Mucosa of stomach (tissue), 1 donor: Measurements from ENCODE around the gene CTIF.

Source experiments
- H3K27me3 ChIP-seq: one replicate; pipeline ENCODE4 v1.7.0; 2013; ENCODE audit warnings: mild to moderate bottlenecking, low read length; ENCODE audit not compliant: control insufficient read depth, insufficient read depth
- H3K36me3 ChIP-seq: one replicate; pipeline ENCODE4 v1.7.0; 2013; ENCODE audit warnings: low read length; ENCODE audit not compliant: control insufficient read depth, insufficient read depth
- H3K4me1 ChIP-seq: one replicate; pipeline ENCODE4 v1.7.0; 2013; ENCODE audit warnings: mild to moderate bottlenecking, low read length; ENCODE audit not compliant: control insufficient read depth, insufficient read depth
- H3K4me3 ChIP-seq: one replicate; pipeline ENCODE4 v1.7.0; 2013; ENCODE audit warnings: low read length
- H3K9ac ChIP-seq: one replicate; pipeline ENCODE4 v1.7.0; 2013; ENCODE audit warnings: mild to moderate bottlenecking, low read length, moderate library complexity
- H3K9me3 ChIP-seq: one replicate; pipeline ENCODE4 v1.7.0; 2013; ENCODE audit warnings: mild to moderate bottlenecking, low read length, moderate library complexity; ENCODE audit not compliant: control insufficient read depth
- donor health status: Pancreatic carcinoma.

CTIF gene

DNA sequence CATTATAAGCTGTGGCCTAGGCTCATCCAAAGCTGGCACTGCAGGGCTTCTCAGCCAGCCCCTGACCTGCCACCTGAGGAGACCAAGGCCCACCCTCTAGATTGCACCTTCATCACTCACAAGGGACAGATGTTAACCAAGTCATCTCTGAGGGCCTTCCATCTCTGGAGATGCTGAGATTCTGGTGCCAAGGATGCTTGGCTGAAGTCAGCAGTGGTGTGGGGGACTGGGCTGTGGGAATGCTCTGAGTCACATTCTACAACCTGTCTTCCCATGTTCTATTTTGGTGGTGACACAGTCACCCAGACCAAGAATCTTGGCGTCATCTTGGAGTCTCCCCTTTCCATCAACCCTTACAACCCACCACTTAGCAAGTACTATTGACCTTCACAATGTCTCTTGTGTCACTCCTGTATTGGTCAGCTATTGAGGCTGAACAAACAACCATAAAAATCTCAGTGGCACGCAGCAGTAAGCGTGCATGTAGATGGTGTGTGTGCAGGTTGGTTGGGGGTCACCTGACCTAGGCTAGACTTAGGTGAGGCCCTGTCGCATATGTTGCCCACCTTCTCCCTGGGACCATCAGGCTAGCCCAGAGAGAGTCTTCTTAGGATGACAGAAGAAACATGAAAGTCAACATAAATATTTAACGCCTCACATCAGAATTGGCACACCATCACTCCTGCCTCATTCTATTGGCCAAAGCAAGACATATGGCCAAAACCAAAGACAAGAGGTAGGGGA lies 276.9 kb downstream of the CTIF start:
- peaks cover 17% of the 10 kb centered on the region for H3K4me1 ChIP-seq
- peaks cover 3% of the 10 kb centered on the region for H3K36me3 ChIP-seq
- no peaks in the 10 kb centered on the region for H3K27me3 ChIP-seq
- no peaks in the 10 kb centered on the region for H3K9me3 ChIP-seq
- H3K9ac ChIP-seq: no peak overlapping the region
- no peak overlapping the region for H3K4me3 ChIP-seq

DNA sequence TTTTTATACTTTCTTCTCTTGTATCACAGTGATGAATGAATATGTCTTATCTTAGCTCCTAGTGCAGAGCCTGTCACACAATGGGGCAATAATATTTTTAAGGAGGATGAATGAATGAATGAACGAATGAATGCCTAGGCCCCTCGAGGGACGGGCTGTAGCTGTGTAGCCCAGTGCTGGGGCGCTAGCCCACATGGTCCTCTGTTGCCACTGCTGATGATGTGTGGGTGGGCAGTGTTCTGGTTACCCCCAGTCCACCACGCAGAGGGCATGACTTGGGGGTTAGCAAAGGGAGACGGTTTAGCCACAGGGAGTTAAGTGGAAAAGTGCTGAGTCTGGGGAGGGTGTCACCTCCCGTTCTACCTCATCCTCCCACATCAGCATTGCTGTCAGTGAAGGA lies 277.7 kb downstream of the CTIF start:
- Histone ChIP-seq H3K4me3 (no peak overlapping the region), H3K9ac (no peak overlapping the region), H3K36me3 (peaks cover 3% of the 10 kb centered on the region), H3K4me1 (peaks cover 17% of the 10 kb centered on the region), H3K27me3 (no peaks in the 10 kb centered on the region), H3K9me3 (no peaks in the 10 kb centered on the region)

DNA sequence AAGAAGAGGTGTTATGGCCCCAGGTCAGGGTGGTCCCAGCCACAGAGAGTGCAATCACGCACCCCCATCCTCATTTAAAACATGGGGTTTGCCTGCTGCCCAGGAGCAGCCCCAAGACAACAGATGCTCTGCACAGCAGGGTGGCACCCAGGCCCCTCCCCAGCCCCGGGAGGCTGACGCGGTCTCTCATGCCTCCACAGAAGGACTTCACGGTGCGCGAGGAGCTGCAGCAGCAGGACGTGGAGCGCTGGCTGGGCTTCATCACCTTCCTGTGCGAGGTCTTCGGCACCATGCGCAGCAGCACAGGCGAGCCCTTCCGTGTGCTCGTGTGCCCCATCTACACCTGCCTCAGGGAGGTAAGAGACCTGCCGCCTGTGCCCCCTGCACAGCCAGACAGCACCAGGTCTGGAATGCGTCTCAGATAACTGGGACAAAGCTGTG lies 278.2 kb downstream of the CTIF start:
- no peaks in the 10 kb centered on the region for H3K9me3 ChIP-seq
- H3K27me3 ChIP-seq: no peaks in the 10 kb centered on the region
- H3K9ac ChIP-seq: no peak overlapping the region
- H3K4me1 ChIP-seq: peaks cover 17% of the 10 kb centered on the region
- peaks cover 3% of the 10 kb centered on the region for H3K36me3 ChIP-seq
- H3K4me3 ChIP-seq: no peak overlapping the region

GRCh38 chr18:48818329-48819254 lies 279.8 kb downstream of the CTIF start:
- Histone ChIP-seq H3K4me3 (no peak overlapping the region), H3K27me3 (no peaks in the 10 kb centered on the region), H3K9ac (no peak overlapping the region), H3K4me1 (peaks cover 13% of the 10 kb centered on the region), H3K9me3 (no peaks in the 10 kb centered on the region), H3K36me3 (peaks cover 3% of the 10 kb centered on the region)

DNA sequence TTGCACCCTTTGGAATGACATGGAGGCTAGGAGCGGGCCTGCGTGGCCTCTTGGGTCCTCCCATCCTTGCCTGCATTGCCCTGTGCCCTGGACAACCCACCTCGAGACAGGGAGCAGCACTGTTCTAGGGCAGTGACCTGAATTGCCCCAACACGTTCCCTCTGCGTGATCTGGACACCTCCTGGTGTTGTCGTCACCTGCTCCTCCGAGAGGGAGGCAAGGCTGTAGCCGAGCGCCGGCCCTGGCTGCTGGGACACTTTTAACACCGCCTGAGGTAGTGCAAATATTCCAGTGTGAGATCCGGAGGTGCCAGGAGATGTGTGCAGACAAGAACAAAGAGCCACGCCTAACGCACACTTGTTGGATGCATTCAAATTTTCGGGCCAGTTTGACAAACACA lies 280.4 kb downstream of the CTIF start:
- Histone ChIP-seq H3K4me1 (peaks cover 6% of the 10 kb centered on the region), H3K9ac (no peak overlapping the region), H3K36me3 (peaks cover 3% of the 10 kb centered on the region), H3K4me3 (no peak overlapping the region), H3K9me3 (no peaks in the 10 kb centered on the region), H3K27me3 (no peaks in the 10 kb centered on the region)

- no peak overlapping the region for H3K4me3 ChIP-seq
- H3K4me1 ChIP-seq: no peaks in the 10 kb centered on the region
- no peaks in the 10 kb centered on the region for H3K27me3 ChIP-seq
- peaks cover 3% of the 10 kb centered on the region for H3K36me3 ChIP-seq
- H3K9me3 ChIP-seq: no peaks in the 10 kb centered on the region
- H3K9ac ChIP-seq: no peak overlapping the region
These were observed 281.1 kb downstream of the CTIF start for GRCh38 chr18:48819781-48820482.

- H3K4me3 ChIP-seq: no peak overlapping the region
- H3K9me3 ChIP-seq: no peaks in the 10 kb centered on the region
- H3K9ac ChIP-seq: no peak overlapping the region
- H3K27me3 ChIP-seq: no peaks in the 10 kb centered on the region
- H3K4me1 ChIP-seq: no peaks in the 10 kb centered on the region
- H3K36me3 ChIP-seq: peaks cover 3% of the 10 kb centered on the region
These were observed 281.8 kb downstream of the CTIF start for GRCh38 chr18:48820483-48821250.

- Histone ChIP-seq H3K9ac (no peak overlapping the region), H3K9me3 (no peaks in the 10 kb centered on the region), H3K4me3 (no peak overlapping the region), H3K27me3 (no peaks in the 10 kb centered on the region), H3K4me1 (no peaks in the 10 kb centered on the region), H3K36me3 (peaks cover 3% of the 10 kb centered on the region)
These were observed 282.4 kb downstream of the CTIF start for GRCh38 chr18:48821251-48821590.

DNA sequence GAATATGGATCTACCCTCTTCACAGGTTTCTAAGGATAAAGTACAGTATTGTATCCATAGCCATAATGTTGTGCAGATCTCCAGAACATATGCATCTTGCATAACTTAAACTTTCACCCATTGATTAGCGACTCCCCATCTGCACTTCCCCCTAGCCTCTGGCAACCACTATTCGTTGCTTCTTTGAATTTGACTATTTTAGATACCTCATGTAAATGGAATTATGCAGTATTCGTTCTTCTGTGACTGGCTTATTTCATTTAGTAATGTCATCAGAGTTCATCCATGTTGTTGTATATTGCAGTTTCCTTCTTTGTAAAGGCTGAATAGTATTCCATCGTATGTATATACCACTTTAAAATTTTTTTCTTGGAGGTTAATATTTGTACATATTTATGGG lies 283.0 kb downstream of the CTIF start:
- Histone ChIP-seq H3K4me1 (peaks cover 6% of the 10 kb centered on the region), H3K9ac (no peak overlapping the region), H3K27me3 (no peaks in the 10 kb centered on the region), H3K4me3 (no peak overlapping the region), H3K36me3 (peaks cover 3% of the 10 kb centered on the region), H3K9me3 (no peaks in the 10 kb centered on the region)

- Histone ChIP-seq H3K9me3 (no peaks in the 10 kb centered on the region), H3K36me3 (no peaks in the 10 kb centered on the region), H3K4me3 (no peak overlapping the region), H3K27me3 (no peaks in the 10 kb centered on the region), H3K9ac (no peak overlapping the region), H3K4me1 (peaks cover 31% of the 10 kb centered on the region)
These were observed 285.6 kb downstream of the CTIF start for GRCh38 chr18:48824231-48824970.

- Histone ChIP-seq H3K4me3 (no peak overlapping the region), H3K9me3 (no peaks in the 10 kb centered on the region), H3K4me1 (peaks cover 38% of the 10 kb centered on the region), H3K36me3 (no peaks in the 10 kb centered on the region), H3K9ac (no peak overlapping the region), H3K27me3 (no peaks in the 10 kb centered on the region)
These were observed 286.4 kb downstream of the CTIF start for GRCh38 chr18:48825101-48825745.
